ENCODE measurements around the gene NPFF.

Gene NPFF

DNA sequence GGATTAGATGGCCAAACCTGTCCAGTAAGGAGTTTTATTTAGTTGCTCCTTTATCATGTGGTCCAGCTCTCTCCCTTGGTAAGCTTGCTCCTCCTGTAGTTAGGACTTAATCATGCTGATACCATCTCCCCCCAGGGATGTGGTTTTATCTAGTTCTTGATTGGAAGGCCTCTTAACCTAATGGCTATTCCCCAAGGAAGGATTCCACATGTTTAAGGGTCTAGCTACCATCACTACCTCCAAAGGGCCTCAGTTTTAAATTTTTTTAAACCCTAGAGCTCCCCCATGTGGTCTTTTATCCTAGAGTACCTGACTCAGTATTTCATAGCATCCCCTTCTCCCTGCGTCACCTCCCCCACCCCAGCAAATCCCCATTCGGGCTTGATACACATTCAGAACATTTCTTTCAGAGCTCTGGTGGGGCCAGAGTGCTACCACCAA is 30.5 kb downstream of the NPFF start:
- DNase-seq (ENCODE audit: low read depth in 2 of 2) = no peak

- DNase-seq (ENCODE audit: low read depth in 2 of 2) = no peak
Measured at GRCh38 chr12:53474819-53475218, 32.5 kb downstream of the NPFF start.

DNA sequence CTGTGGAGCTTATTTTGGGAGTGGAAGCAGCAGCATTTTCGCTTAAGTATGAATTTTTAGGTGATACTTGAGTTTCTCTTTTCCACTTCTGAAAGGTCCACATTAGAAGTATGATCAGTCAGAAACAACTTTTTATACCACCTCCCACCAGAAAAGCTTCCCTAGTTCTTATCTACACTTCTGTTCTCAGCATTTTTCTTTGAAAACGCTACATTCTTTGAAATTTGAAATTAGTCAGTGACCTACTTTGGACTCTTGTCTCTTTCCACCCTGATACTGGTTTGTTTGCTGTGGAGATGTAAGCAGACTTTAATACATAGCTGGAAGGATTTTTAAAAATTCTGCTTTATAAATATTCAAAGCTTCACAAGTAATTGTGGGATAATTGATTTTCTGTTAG is 33.2 kb downstream of the NPFF start:
- no peak for DNase-seq (ENCODE audit: low read depth in 2 of 2)

DNA sequence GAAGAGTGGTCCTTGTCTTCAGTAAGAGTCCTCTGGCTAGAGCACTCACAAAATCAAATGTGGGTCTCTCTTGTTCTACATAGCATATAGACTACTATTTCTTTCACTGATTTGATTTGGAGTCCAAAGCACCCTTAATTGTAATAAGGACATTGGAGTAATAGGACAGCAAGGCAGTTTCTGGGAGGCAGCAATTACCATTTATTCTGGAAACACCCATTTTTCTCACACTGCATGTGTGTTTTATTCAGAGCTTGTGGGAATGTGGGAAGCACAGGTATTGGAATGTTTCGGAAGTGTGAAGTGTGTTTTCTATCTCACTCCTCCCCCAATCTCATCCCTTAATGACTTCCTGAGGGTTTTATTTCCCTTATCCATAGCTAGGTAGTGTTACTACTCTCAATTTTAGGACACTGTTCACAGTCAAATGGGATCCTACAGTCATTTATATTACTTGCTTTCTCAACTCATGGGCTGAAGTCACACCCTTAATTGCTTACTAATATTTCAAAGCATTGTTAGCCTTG is 35.2 kb downstream of the NPFF start:
- DNase-seq (ENCODE audit: low read depth in 2 of 2) = no peak

DNA sequence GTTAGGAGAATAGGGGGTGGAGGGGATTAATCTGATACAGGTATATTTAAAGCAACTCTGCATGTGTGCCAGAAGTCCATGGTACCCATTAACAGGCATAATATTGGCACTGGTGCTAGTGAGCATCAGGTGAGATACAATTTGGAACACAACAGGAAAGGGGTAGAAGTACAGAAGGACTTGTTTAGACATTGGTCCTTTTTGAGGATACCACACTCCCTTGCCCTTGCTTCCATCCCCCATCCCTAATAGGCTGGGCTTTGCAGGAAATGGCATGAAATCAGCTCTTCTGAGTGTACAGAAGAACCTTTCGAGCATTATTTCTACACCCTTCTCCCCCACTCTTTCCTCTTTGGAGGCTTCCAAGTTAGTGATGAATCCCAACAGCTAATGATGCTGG is 39.0 kb downstream of the NPFF start:
- no peak for DNase-seq (ENCODE audit: low read depth in 2 of 2)

DNA sequence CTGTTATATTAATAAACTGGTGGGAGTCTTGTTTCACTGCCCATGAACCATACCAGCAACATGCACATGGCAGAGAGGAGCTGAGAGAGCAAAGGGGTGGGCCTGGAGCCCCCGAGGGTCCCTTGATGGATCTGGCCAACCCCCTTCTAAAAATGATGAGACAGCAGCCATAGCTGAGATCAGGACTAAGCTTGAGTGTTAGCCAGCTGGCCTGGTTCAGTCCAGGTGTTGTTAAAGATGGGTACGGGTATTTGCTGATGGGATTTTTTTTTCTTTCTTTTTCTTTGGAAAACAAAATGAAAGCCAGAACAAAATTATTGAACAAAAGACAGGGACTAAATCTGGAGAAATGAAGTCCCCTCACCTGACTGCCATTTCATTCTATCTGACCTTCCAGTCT is 39.4 kb downstream of the NPFF start:
- no peak for DNase-seq (ENCODE audit: low read depth in 2 of 2)

DNA sequence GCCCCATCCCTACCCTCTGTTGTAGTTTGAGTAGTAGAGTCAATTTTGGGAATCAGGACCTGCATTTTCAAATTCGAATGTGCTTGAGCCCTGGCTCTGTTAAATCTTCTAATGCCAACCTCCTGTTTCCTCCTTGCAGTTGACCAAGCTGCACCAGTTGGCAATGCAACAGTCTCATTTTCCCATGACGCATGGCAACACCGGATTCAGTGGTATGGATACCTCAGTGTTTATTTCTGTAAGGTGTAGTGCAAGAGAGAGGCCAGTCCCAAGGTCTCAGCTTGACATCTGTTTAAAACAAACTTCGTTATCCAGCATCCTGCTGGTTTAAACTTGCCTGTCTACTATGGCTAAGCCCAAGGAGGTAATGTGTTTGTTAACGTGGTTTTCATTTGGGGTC is 40.2 kb downstream of the NPFF start:
- no peak for DNase-seq (ENCODE audit: low read depth in 2 of 2)

DNA sequence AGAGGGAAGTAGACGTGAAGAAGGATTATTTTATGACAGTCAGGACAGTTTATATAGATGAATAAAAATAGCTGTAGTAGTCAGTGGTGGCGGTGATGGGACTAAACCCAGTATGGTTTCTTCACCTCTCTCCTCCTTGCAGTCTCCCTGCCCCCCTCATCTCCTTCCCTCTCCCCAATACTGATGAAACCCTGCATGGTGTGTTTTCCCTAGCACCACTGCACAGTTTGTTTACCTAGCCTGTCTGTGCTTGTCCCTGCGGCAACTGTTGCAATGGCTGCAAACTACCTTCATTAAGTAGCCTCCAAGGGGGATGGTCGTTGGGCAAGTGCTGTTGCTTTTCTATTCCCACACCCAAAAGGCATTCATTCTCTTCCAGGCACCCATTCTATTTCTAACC is 40.6 kb downstream of the NPFF start:
- DNase-seq (ENCODE audit: low read depth in 2 of 2) = no peak

DNA sequence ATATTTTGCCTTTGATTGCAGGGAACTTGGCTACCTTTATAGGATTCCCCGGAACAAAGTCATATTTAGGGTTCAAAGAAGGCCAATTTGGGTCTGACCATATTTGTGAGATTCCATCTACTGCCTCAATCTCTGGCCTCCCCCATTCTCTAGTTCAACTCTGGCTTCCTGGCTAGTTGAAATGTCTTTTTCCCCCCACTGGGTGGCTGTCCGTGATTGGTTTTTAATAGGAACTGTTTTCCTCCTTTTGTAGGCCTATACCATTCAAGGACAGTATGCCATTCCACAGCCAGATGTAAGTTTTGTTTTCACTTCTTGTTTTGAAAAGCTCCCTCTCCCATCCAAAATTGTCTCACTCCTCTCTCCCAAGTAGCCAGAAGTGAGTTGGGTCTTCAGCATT is 41.6 kb downstream of the NPFF start:
- DNase-seq (ENCODE audit: low read depth in 2 of 2) = no peak

GRCh38 chr12:53464685-53465418 is 42.4 kb downstream of the NPFF start:
- DNase-seq (ENCODE audit: low read depth in 2 of 2) = no peak

- DNase-seq (ENCODE audit: low read depth in 2 of 2) = no peak
Measured at GRCh38 chr12:53463802-53464560, 43.3 kb downstream of the NPFF start.

GRCh38 chr12:53462935-53463334 is 44.3 kb downstream of the NPFF start:
- no peak for DNase-seq (ENCODE audit: low read depth in 2 of 2)

- DNase-seq (ENCODE audit: low read depth in 2 of 2) = no peak
Measured at GRCh38 chr12:53461591-53461990, 45.7 kb downstream of the NPFF start.

DNA sequence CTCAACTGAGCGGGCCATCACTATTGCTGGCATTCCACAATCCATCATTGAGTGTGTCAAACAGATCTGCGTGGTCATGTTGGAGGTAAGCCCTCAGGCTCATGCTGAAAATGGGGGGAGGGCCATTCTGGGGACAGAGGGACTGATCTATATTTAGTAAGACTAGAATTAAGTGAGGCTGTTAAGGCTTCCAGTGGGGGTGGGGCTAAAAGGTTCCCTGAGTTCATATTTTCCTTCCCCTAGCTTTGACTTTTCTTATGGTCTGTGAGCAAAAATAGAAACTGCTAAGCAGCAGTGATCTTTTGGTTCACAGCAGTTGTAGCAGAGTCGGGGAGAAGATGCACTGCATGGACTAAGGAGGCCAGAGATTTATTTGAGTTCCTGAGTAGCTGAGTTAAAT is 46.2 kb downstream of the NPFF start:
- DNase-seq (ENCODE audit: low read depth in 2 of 2) = no peak

DNA sequence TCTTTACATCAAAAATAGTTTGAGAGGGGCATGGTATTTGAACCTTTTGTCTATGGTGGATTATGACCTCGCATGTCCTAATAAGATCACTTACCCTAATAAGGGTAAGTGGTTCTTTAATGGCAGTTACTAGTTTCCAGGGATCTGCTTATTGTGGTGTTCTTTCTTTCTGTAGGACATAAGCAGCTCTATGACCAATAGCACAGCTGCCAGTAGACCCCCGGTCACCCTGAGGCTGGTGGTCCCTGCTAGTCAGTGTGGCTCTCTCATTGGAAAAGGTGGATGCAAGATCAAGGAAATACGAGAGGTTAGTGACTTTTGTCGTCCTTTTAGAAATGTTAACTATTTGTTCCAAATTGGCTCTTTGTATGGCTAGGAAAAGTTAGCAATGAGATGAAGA is 48.2 kb downstream of the NPFF start:
- DNase-seq (ENCODE audit: low read depth in 2 of 2) = no peak
